ENCODE measurements around the gene SMARCB1.

DNA sequence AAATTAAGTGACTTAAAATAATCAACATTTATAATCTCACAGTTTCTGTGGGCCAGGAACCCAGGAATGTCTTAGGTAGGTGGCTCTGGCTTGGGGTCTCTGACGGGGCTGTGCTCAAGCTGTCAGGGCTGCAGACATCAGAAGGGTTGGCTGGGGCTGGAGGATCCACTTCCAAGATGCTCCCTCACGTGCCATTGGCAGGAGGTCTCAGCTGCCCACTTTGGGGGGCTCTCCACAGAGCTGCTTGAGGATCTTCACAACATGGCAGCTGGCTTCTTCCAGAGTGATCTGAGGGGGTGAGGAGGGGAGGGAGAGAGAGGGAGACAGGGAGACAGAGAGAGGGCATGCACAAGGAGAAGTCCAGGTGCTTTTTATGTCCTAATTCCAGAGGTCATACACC, 89.0 kb downstream of the SMARCB1 start:
- TF ChIP-seq, protein P1, sequence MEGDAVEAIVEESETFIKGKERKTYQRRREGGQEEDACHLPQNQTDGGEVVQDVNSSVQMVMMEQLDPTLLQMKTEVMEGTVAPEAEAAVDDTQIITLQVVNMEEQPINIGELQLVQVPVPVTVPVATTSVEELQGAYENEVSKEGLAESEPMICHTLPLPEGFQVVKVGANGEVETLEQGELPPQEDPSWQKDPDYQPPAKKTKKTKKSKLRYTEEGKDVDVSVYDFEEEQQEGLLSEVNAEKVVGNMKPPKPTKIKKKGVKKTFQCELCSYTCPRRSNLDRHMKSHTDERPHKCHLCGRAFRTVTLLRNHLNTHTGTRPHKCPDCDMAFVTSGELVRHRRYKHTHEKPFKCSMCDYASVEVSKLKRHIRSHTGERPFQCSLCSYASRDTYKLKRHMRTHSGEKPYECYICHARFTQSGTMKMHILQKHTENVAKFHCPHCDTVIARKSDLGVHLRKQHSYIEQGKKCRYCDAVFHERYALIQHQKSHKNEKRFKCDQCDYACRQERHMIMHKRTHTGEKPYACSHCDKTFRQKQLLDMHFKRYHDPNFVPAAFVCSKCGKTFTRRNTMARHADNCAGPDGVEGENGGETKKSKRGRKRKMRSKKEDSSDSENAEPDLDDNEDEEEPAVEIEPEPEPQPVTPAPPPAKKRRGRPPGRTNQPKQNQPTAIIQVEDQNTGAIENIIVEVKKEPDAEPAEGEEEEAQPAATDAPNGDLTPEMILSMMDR (conservative IDR thresholded peaks at IDR 0.05; ENCODE audit: low read depth, low read length), result no peak
- no peak for TF ChIP-seq BHLHE40 (IDR thresholded peaks at IDR 0.05; ENCODE audit: low read depth, low read length)
- no peak for TF ChIP-seq POLR2A (IDR thresholded peaks at IDR 0.05; ENCODE audit: low read depth, low read length)
